Hematopoietic multipotent progenitor cell (in vitro differentiated cells): Measurements from ENCODE around the gene ZBTB44. TPM values are rescaled to one million over a fixed set of nuclear protein-coding genes. Genes with fewer than 3 reads are reported as not detected.
"Not testable (repeated sequence)": the region's sequence is repeated elsewhere in the genome, so short reads cannot be mapped to it uniquely, and the experiment has no call there.

ENCODE experiments used
- DNase-seq, 3 donors: peaks; one replicate each; pipeline ENCODE4 v3.0.0-alpha.2; 2011 to 2015; ENCODE audit warnings: low read depth in 2 of 3, low spot score in 2 of 3
- total RNA-seq: library from RNA; depleted of rRNA; stranded (reverse); fragments of >200 nt; gene quantifications from one replicate; pipeline ENCODE4 v1.2.3, GENCODE V29; 2012

ZBTB44 gene, protein sequence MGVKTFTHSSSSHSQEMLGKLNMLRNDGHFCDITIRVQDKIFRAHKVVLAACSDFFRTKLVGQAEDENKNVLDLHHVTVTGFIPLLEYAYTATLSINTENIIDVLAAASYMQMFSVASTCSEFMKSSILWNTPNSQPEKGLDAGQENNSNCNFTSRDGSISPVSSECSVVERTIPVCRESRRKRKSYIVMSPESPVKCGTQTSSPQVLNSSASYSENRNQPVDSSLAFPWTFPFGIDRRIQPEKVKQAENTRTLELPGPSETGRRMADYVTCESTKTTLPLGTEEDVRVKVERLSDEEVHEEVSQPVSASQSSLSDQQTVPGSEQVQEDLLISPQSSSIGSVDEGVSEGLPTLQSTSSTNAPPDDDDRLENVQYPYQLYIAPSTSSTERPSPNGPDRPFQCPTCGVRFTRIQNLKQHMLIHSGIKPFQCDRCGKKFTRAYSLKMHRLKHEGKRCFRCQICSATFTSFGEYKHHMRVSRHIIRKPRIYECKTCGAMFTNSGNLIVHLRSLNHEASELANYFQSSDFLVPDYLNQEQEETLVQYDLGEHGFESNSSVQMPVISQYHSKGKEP
- total RNA-seq = 62.5 TPM

DNA sequence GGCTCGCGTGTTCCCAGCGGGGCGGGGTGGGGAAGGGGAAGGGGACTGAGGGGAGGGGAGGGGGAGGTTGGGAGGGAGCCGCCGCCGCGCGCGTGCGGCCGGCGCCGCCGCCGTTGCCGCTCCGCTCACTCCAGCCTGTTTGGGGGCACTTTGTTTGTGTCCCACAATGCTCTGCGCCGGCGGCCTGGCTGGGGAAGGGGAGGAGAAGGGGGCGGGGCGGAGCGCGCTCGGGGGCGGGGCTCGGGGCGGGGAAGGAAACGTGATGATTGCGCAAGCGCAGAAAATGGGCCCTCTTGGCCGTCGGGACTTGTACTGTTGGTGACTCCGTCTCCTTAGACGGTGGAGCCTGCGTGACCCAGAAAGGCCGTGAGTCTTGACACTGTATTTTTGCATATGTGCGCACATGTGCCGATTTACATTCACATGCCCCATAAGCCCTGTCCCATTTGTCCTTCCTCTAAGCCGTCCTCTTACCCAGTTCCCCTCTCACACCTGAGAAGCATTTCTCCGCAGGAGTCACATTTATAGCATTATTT is at the start of gene ZBTB44:
ZBTB44 (minus strand) TSS at position 168 of the 536 bp plus-strand sequence. CDS start 53,044 bp downstream, outside the sequence.
- peak; percentile 83 to 95 (median 91) for DNase-seq

DNA sequence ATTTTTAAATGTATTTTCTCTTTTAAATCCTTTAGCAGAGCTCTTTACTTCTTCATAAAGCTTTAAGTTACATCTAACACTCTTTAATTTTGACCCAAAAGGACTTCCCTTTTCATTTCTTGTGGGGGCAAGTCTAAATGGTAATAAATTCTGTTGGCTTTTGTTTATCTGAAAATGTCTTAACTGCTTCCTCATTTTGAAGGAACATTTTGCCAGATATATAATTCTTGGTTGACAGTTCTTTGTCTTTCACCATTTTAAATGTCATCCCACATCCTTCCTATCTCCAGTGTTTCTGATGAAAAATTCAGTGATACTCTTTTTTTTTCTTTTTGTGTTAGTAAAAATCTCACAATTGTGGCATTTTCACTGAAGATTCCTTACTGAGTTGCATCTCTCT is 44.7 kb upstream of the ZBTB44 start:
- DNase-seq = peak in 1 of 3 donors; percentile 54

DNA sequence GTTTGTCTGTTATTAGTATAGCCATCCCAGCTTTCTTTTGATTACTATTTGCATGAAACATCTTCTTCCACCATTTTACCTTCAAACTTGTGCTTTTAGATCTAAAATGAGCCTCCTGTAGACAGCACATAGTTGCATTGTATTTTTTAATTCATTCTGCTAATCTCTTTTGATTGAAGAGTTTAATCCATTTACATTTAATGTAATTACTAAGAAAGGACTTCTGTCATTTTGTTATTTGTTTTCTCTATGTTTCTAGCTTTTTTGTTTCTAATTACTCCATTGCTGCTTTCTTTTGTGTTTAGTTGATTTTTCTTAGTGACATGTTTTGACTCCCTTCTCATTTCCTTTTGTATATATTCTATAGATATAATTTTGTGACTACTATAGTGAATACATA is 43.7 kb upstream of the ZBTB44 start:
- no peak for DNase-seq

DNA sequence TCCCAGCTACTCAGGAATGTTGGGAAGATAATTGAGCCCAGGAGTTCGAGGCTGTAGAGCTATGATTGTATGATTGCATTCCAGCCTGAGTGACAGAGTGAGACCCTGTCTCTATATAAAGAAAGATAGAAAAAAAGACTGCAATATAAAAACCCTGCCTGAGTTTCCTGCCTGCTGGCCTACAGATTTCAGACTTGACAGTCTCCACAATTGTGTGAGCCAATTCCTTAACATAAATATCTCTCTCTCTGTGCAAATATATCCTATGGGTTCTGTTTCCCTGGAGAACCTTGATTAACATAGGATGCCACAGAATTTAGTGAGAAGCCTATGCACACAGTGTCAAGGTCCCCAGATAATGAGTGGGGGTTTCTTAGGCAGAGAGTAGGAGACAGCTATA is 32.5 kb upstream of the ZBTB44 start:
- no peak for DNase-seq

DNA sequence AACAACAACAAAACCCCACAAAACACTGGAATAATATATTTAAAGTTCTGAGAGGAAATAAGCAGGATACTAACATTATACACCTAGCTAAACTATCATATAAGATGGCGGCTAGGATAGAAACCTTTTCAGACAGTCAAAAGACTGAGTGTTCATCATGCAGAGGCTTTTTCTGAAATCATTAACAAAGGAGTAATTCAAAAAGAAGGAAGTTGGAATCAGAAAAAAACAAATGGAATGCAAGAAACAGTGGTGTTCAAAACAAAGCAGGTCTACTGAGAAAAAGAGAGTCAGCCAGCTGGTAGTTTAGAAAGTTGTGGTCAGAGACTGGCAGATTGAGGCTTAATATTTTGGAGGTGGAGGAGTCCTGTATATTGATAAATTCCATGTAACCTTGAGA is 30.1 kb upstream of the ZBTB44 start:
- DNase-seq = no peak

DNA sequence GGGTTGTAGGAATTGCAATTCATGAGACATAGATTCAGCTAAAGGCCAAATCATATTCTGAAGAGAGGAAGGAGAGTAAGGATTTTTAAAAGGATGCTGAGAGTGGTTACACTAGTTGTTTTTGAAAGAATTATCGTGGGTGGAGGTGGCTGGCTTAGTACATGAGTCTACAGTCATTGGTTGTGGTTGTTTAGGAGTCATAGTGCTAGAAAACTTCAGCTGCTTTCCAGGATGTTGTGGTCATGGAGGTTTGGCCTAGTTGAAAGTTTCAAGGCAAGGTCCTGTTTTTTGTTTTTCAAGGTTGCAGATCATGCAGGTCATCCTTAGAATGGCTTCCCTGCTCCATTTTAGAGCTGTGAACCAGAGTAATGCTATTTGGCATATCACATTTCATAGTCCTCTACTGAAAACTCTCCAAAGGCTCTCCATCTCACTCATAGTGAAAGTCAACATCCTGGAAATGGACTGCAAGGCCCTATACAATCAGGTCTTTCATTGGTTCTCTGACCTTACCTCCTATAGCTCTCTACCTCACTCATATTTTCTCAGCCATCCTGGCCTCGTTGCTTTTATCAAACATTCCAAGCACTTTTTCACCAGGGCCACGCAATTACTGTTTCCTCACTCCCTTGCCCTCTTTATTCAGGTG is 26.1 kb upstream of the ZBTB44 start:
- DNase-seq = no peak

DNA sequence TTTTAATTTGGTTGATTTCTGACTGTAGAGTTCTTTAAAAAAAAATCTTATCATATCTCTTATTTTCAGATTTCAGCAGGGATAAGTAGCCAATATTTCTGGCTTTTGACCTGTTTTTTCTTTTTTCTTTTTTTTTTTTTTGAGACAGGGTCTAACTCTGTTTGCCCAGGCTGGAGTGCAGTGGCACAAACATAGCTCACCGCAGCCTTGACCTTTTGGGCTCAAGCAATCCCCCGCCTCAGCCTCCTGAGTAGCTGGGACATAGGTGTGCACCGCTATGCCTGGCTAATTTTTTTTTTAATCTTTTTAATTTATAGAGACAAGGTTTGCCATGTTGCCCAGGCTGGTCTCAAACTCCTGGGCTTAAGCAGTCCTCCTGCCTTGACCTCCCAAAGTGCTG is 23.9 kb upstream of the ZBTB44 start:
- no peak for DNase-seq

DNA sequence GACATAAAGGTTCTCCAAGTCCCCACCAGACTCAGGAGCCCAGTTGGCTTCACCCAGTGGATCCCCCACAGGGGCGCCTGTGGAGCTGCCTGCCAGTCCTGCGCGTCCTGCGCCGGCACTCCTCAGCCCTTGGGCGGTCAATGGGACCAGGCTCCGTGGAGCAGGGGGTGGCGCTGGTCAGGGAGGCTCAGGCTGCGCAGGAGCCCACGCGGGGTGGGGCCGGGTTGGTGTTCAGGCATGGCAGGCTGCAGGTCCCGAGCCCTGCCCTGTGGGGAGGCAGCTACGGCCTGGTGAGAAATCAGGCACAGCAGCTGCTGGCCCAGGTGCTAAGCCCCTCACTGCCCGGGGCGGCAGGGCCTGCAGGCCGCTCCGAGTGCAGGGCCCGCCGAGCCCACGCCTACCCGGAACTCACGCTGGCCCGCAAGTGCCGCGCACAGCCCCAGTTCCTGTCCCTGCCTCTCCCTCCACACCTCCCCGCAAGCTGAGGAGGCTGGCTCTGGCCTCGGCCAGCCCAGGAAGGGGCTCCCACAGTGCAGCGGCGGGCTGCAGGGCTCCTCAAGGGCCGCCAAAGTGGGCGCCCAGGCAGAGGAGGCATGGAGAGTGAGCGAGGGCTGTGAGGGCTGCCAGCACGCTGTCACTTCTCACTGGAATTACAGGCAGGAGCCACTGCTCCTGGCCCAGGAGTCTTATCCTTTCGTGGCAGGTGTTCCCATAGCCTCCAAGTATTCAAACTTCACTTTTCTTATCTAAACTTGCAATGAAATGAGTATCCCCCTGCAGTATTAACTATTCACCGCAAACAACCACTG is 22.8 kb upstream of the ZBTB44 start:
- no peak for DNase-seq

DNA sequence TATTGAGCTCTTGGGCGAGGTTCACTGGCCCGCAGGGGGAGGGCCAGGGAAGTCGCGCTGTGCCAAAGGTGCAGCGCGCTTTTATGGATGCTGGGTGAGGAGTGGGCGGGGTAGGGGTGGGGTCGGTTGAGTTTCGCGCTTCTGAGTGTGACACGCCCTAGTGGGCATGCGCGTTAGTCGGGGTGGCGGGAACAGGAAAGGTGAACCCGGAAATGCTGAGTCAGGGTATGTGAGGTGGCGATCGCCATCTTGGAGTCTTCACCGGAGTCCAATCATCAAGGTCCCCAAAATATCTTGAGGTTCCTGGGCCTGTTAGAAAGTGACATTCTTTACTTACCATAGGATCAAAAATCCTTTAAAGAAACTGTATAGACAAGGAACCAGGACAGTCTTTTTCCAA is 16.7 kb upstream of the ZBTB44 start:
- DNase-seq = not testable (repeated sequence)

DNA sequence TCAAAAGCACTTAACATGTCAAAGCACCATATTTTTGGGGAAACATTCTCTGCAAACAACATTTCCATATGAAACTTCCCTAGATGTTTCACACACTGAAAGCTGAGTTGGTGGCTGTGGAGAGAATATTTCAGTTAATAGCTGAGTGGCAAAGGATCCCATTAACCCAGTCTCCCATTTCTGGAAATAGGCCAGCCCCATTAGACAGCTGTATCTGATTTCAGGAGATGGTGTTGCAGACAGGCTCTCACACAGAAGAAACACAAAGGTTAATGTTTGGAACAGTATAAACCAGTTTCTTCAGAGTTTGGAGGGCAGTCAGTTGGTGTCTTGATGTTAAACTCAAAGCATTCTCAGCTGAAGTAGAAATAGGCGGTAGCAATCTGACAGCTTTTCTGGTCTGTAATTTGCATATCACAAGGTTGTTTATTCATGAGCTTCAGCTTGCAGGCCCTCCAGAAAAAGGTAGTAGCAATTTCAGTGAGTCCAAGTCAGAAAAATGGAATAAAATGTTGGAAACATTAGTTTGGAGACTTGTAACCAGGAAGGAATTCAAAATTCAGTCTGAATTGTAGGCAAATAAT is 15.5 kb upstream of the ZBTB44 start:
- DNase-seq = no peak

DNA sequence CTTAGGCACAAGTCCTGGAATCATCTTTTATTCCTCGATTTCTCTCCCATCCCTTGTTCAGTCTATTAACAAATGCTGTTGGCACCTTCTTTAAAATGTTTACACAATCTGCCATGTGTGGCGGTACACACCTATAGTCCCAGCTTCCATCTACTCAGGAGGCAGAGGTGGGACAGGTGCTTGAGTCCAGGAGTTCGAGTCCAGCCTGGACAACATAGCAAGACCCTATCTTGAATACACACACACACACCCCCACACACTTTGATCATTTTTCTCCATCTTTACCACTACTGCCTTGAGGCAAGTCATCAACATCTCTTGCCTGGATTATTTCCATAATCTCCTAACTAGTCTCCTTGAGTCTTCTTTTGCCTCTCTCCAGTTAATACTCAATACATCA is 13.7 kb upstream of the ZBTB44 start:
- no peak for DNase-seq

DNA sequence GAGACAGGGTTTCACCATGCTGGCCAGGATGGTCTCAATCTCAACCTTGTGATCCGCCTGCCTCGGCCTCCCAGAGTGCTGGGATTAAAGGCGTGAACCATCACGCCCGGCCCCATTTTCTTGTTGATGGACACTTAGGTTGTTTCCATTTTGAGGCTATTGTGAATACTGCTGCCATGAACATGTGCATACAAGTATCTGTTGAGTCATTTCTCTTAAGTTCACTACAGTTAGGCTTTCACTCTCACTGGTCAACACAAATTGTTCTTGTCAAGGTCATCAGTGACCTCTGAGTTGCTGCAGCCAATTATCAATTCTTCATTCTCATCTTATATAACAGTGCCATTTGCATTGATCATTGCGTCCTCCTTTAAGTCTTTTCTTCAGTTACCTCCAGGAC is 13.0 kb upstream of the ZBTB44 start:
- no peak for DNase-seq

DNA sequence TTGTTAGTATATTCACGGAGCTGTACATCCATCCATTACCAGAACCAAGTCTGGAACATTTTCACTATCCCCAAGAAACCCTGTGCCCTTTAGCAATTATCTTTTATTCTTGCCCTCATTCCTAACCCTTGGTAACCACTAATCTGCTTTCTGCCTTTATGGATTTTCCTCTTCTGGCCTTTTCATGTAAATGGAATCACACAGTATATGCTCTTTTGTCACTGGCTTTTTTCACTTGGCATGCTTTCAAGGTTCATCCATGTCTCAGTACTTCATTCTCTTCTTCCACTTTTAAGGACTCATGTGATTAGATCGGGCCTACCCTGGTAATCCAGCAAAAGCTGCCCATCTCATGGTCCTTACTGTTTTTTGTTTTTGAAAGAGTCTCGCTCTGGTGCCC is 11.0 kb upstream of the ZBTB44 start:
- DNase-seq = no peak

DNA sequence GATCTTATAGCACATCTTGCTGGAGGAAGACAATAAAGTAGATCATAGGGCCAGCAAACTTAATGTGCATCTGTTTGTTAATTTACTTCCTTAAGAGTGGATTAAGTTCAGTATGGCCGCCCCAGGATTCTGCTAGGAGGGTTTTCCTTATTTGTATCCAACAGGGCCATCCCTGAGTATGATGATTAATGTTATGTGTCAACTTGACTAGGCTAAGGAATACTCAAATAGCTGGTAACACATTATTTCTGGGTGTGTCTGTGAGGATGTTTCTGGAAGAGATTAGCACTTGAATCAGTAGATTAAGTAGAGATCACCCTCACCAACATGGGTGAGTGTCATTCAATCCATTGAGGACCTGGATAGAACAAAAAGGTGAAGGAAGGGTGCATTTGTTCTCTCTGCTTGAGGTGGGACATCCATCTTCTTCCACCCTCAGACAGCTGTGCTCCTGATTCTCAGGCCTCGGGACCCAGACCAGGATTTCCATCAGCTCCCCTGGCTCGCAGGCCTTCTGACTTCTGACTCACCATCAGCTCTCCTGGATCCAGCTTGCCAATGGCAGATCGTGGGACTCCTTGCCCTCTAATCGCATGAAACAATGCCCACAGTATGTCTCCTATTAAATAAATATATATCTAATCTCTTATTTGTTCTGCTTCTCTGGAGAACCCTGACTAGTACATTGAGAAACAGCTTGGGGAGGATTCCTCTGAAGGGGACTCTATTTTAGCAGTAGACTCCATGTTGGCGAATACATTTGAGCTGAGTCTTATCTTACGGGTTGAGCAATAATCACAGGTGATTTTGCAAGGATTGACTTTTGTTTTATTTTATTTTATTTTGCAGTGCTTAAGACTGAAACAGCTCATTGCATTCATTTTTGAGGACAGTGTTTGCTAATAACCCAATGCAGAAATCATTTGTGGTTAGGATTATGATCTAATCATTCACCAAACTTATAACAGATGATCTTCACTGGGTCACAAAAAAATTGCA is 9.0 kb upstream of the ZBTB44 start:
- no peak for DNase-seq

DNA sequence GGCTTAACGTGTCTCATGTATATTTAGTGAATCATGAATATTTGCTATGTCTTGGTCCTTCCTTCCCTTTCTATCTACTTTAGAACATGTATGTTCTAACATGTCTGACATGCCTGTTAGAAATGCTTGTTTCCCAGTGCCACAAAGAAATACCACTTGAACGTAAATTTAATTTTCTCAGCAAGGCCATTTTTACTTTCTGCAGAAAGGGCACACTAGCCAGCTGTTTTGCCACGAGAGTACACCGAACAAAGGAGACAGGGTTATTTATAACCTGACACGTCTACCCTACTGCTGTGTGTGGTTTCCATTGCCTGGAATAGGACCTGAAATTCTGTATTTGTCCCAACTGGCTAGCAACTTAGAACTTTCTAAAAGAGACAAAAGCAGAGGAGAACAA is 7.4 kb upstream of the ZBTB44 start:
- DNase-seq = no peak

DNA sequence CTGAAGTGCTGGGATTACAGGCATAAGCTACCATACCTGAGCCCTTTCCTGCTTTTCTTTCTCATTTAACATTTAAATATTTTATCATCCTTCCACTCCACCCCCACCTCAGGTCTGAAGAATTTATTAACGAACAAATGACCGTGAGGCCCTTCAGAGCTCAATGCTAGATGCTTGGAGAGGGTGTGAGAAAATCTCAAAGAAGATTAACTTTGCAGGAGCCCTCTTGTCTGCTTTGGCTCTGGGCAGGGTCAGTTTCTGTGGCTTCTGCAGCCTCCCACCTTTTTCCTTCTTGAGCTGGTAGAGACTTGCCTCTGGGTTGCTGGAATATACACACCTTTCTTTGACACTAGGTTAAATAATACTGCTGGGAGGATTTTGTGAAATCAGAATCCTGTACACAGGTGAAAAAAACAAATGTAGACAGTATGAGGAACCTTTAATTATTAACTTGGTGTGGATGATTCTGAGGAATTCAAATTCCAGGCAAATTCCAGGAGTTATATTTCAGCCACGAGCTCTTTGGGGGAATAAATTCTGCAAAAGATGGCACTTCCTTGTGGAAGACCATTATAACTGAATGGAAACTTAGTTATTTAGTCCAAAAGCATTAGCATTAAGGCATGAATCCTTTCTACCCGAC is 3.4 kb upstream of the ZBTB44 start:
- DNase-seq = no peak

DNA sequence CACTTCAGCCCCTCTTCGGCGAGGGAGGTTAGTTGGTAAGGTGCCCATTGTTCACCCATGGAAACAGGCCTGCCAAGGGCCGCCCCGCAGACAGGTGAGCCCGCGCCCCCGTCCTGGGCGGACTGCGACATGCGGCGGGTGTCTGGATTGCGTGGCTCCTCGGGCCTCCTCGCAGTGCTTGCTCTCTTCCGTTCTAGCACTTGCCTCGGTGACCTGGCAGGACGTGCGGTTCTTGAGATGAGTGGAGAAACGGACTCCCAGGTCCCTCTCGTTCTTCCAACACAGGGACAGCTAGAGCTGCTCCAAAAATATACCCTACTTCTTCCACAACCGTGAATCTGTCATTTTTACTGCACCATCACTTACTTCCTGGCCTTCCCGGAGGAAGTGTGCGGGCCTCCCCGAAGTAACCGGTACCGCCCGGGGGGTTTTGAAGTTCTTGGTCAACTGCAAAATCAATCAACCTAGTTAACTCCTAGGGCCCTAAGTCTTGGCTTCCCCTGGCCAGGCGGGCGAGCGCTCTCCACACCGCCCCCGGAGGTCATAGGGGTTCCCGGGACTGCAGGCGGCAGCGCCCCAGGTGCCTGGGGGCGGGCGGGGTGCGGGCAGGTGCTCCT is 745 bp upstream of the ZBTB44 start:
- peak; percentile 26 to 56 (median 45) for DNase-seq

DNA sequence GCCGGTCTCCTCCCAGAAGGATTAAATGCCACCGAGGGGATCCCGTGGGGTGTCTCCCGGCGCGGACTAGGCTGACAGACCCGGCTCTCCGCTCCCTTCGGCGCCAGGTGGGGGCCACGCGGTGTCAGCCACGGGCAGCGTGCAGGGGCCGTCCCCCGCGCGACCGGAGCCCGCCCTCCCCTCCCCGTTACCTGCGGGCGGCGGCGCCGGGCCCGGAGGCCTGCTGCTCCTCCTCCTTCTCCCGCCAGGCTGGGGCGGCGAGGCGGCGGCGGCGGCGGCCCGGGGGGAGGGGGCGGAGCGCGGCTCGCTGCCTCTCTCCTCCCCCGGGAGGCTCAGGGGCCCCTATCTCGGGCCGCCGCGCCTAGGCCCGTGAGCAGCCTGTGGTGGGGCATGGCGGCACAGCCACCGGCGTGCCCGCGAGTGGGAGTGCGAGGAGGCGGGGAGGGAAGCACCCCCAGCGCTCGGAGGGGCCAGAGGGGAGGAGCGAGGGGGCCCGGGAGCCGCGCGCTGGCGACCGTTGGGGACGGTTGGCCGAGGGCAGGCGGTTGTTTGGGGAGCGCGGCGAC is 450 bp downstream of the ZBTB44 start:
- peak in 1 of 3 donors; percentile 52 for DNase-seq
